HEK293 (cell line): ENCODE results near the gene MDFIC2.

Experiments
- GLI4 ChIP-seq: fragments of 450-650 bp; formaldehyde crosslinking; IDR thresholded peaks from 2 replicates; pipeline ENCODE4 v1.5.1; 2016; ENCODE audit warnings: missing biosample characterization, missing genetic modification characterization
- HOXA7 ChIP-seq: sonication (generic); formaldehyde crosslinking; IDR thresholded peaks from 2 replicates; pipeline ENCODE4 v1.8.1; 2022; ENCODE audit warnings: missing genetic modification reagents, borderline replicate concordance
- SETDB1 ChIP-seq: IDR thresholded peaks from one replicate; pipeline ENCODE4 v1.6.1; 2017; ENCODE audit warnings: mild to moderate bottlenecking, low read length, moderate library complexity, mixed read lengths; ENCODE audit not compliant: insufficient read length
- SP2 ChIP-seq: fragments of 450-650 bp; formaldehyde crosslinking; IDR thresholded peaks from 2 replicates; pipeline ENCODE4 v1.5.1; 2016; ENCODE audit warnings: missing biosample characterization, missing genetic modification characterization
- ZBTB1 ChIP-seq: fragments of 450-650 bp; formaldehyde crosslinking; IDR thresholded peaks from 2 replicates; pipeline ENCODE4 v1.5.1; 2016; ENCODE audit warnings: missing biosample characterization, missing genetic modification characterization
- ZBTB8A ChIP-seq: fragments of 450-650 bp; formaldehyde crosslinking; IDR thresholded peaks from 2 replicates; pipeline ENCODE4 v1.5.1; 2016; ENCODE audit warnings: missing biosample characterization, missing genetic modification characterization
- ZFP3 ChIP-seq: fragments of 450-650 bp; formaldehyde crosslinking; IDR thresholded peaks from 2 replicates; pipeline ENCODE4 v1.5.1; 2016; ENCODE audit warnings: low read depth, missing biosample characterization, missing genetic modification characterization
- ZNF274 ChIP-seq, 2 experiments: fragments of 200-500 bp in 1 of 2; fragments of 450-650 bp in 1 of 2; sonication (Bioruptor generic) in 1 of 2; formaldehyde crosslinking in 1 of 2; IDR thresholded peaks; 2 replicates each; pipeline versions ENCODE4 v1.5.1 to v1.6.1; 2014 to 2016; ENCODE audit warnings: borderline replicate concordance in 1 of 2, inconsistent platforms in 1 of 2, low read length in 1 of 2, missing biosample characterization in 1 of 2, missing genetic modification characterization in 1 of 2
- ZNF335 ChIP-seq: fragments of 450-650 bp; formaldehyde crosslinking; conservative IDR thresholded peaks from 2 replicates; pipeline ENCODE4 v1.5.1; 2016; ENCODE audit warnings: missing biosample characterization, missing genetic modification characterization
- ZNF544 ChIP-seq: fragments of 450-650 bp; formaldehyde crosslinking; IDR thresholded peaks from 2 replicates; pipeline ENCODE4 v1.5.0; 2017; ENCODE audit warnings: missing biosample characterization, missing genetic modification characterization
- TF ChIP-seq, protein P1 (sequence below): fragments of 450-650 bp; IDR thresholded peaks from 2 replicates; pipeline ENCODE4 v1.5.1; 2018; ENCODE audit warnings: missing biosample characterization, missing genetic modification characterization
- TF ChIP-seq, protein P2 (sequence below): fragments of 450-650 bp; formaldehyde crosslinking; IDR thresholded peaks from 2 replicates; pipeline ENCODE4 v1.5.1; 2016; ENCODE audit warnings: missing biosample characterization, missing genetic modification characterization
- TF ChIP-seq, protein P3 (sequence below): sonication (generic); formaldehyde crosslinking; IDR thresholded peaks from 2 replicates; pipeline ENCODE4 v1.8.1; 2022; ENCODE audit warnings: mild to moderate bottlenecking, moderate library complexity, missing genetic modification reagents
- TF ChIP-seq, protein P4 (sequence below): fragments of 450-650 bp; formaldehyde crosslinking; IDR thresholded peaks from 2 replicates; pipeline ENCODE4 v1.5.1; 2016; ENCODE audit warnings: missing biosample characterization, missing genetic modification characterization

DNA sequence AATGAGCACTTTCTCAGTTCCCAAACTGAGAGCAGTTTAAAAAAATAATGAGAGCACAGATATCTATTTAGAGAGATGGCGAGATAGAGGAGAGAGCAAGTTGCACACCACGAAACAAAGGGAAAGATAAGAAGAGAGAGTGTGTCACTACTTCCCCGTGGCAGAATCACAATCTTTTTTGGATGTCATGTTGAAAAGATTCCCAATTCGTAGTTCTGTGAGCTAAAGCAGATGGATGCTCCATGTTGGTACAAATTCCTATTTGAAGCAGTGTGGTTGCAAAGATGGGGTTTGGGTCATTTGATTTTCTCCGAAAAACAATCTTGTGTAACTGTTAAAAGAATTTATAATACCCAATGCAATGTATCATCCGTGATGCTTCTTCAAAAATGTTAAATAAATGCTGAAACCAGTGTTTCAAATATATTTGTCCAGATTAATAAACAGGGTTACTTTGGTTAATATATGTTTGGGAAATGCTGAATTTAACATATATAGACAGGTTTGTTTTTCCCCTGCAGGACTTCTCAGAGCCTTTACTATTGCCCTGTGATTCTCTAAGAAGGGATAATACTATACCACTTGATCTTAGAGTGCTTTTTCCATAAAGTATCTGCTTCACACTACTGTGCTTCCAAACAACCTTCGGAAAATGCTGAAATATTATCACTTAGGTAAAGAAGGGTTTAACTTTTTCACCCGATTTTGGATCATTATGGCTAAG is 128.5 kb downstream of the MDFIC2 start:
- no peak for TF ChIP-seq GLI4 (tag by site-specific recombination)
- TF ChIP-seq, protein P1, sequence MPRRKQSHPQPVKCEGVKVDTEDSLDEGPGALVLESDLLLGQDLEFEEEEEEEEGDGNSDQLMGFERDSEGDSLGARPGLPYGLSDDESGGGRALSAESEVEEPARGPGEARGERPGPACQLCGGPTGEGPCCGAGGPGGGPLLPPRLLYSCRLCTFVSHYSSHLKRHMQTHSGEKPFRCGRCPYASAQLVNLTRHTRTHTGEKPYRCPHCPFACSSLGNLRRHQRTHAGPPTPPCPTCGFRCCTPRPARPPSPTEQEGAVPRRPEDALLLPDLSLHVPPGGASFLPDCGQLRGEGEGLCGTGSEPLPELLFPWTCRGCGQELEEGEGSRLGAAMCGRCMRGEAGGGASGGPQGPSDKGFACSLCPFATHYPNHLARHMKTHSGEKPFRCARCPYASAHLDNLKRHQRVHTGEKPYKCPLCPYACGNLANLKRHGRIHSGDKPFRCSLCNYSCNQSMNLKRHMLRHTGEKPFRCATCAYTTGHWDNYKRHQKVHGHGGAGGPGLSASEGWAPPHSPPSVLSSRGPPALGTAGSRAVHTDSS (tag by site-specific recombination), result no peak
- no peak for TF ChIP-seq ZNF544 (tag by site-specific recombination)
- TF ChIP-seq HOXA7 (CRISPR knock-in tag), result no peak
- TF ChIP-seq SP2 (tag by site-specific recombination), result no peak
- TF ChIP-seq, protein P2, sequence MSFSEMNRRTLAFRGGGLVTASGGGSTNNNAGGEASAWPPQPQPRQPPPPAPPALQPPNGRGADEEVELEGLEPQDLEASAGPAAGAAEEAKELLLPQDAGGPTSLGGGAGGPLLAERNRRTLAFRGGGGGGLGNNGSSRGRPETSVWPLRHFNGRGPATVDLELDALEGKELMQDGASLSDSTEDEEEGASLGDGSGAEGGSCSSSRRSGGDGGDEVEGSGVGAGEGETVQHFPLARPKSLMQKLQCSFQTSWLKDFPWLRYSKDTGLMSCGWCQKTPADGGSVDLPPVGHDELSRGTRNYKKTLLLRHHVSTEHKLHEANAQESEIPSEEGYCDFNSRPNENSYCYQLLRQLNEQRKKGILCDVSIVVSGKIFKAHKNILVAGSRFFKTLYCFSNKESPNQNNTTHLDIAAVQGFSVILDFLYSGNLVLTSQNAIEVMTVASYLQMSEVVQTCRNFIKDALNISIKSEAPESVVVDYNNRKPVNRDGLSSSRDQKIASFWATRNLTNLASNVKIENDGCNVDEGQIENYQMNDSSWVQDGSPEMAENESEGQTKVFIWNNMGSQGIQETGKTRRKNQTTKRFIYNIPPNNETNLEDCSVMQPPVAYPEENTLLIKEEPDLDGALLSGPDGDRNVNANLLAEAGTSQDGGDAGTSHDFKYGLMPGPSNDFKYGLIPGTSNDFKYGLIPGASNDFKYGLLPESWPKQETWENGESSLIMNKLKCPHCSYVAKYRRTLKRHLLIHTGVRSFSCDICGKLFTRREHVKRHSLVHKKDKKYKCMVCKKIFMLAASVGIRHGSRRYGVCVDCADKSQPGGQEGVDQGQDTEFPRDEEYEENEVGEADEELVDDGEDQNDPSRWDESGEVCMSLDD (tag by site-specific recombination), result no peak
- TF ChIP-seq SETDB1, result no peak
- TF ChIP-seq, protein P3, sequence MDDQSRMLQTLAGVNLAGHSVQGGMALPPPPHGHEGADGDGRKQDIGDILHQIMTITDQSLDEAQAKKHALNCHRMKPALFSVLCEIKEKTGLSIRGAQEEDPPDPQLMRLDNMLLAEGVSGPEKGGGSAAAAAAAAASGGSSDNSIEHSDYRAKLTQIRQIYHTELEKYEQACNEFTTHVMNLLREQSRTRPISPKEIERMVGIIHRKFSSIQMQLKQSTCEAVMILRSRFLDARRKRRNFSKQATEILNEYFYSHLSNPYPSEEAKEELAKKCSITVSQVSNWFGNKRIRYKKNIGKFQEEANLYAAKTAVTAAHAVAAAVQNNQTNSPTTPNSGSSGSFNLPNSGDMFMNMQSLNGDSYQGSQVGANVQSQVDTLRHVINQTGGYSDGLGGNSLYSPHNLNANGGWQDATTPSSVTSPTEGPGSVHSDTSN (CRISPR knock-in tag), result no peak
- TF ChIP-seq ZBTB1, result no peak
- TF ChIP-seq, protein P4, sequence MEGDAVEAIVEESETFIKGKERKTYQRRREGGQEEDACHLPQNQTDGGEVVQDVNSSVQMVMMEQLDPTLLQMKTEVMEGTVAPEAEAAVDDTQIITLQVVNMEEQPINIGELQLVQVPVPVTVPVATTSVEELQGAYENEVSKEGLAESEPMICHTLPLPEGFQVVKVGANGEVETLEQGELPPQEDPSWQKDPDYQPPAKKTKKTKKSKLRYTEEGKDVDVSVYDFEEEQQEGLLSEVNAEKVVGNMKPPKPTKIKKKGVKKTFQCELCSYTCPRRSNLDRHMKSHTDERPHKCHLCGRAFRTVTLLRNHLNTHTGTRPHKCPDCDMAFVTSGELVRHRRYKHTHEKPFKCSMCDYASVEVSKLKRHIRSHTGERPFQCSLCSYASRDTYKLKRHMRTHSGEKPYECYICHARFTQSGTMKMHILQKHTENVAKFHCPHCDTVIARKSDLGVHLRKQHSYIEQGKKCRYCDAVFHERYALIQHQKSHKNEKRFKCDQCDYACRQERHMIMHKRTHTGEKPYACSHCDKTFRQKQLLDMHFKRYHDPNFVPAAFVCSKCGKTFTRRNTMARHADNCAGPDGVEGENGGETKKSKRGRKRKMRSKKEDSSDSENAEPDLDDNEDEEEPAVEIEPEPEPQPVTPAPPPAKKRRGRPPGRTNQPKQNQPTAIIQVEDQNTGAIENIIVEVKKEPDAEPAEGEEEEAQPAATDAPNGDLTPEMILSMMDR (tag by site-specific recombination), result no peak
- no peak for TF ChIP-seq ZFP3
- no peak for TF ChIP-seq ZBTB8A (tag by site-specific recombination)
- TF ChIP-seq ZNF274 (IDR thresholded peaks at IDR 0.05; ENCODE audit: low read length), result no peak
- no peak for TF ChIP-seq ZNF274 (tag by site-specific recombination; IDR thresholded peaks at IDR 0.05; ENCODE audit: borderline replicate concordance)
- no peak for TF ChIP-seq ZNF335
